NCI-H345 (cell line): Measurements from ENCODE around the gene CDKL2.
"Not testable (repeated sequence)": the region's sequence is repeated elsewhere in the genome, so short reads cannot be mapped to it uniquely, and the experiment has no call there.

Experiments used
- DNase-seq: peaks from one replicate; lab custom pipeline; 2025; lab: John Stamatoyannopoulos, UW

The CDKL2 gene

GRCh38 chr4:75552452-75552851 is 77.9 kb downstream of the CDKL2 start:
- no peak for DNase-seq

- DNase-seq, result no peak
Measured at GRCh38 chr4:75549019-75549418, 81.3 kb downstream of the CDKL2 start.

GRCh38 chr4:75547647-75548387 is 82.5 kb downstream of the CDKL2 start:
- DNase-seq, result no peak

- no peak for DNase-seq
Measured at GRCh38 chr4:75545526-75545925, 84.8 kb downstream of the CDKL2 start.

- DNase-seq, result no peak
Measured at GRCh38 chr4:75544870-75545269, 85.5 kb downstream of the CDKL2 start.

GRCh38 chr4:75544220-75544619 is 86.1 kb downstream of the CDKL2 start:
- DNase-seq, result not testable (repeated sequence)

- DNase-seq, result no peak
Measured at GRCh38 chr4:75542824-75543223, 87.5 kb downstream of the CDKL2 start.

- not testable (repeated sequence) for DNase-seq
Measured at GRCh38 chr4:75537308-75537707, 93.0 kb downstream of the CDKL2 start.

GRCh38 chr4:75533926-75534325 is 96.4 kb downstream of the CDKL2 start:
- DNase-seq, result not testable (repeated sequence)

GRCh38 chr4:75533339-75533887 is 96.9 kb downstream of the CDKL2 start:
- DNase-seq, result not testable (repeated sequence)

GRCh38 chr4:75531536-75532143 is 98.7 kb downstream of the CDKL2 start:
- DNase-seq, result not testable (repeated sequence)

GRCh38 chr4:75530556-75531322 is 99.6 kb downstream of the CDKL2 start:
- no peak for DNase-seq
